ENCODE results near the gene FOXR1.

FOXR1 gene

DNA sequence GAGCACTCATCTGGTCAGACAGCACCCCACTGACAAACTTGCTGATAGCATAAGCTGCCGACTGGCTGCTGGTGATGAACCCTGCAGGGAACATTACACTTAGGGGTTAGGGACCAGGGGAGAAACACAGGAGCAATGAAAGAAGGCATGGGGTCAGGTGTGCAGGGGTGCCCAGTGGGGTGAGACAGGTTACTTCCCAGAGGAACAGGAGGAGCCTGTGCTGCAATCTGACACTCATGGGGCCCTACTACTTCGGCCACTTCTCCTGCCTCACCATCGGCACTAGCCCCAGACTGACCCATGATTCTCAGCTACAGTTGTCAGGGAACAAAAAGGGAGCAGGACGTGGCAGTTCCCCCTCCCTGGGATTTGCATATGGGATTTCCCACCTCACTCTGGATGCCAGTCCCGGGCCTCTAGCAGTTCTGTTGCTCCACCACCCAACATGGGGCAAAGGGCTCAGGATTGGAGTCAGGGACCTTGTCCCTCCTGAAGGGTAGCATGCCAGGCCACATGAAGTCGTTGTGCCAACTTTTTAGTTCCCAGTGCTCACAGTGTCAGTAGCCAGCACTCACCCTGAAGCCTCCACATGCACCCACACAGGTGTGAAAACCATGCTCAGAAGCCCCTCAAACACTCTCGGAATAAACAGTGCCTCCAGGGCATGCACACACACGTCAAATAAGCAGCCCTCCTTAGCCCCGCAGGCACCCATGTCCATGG, 56.9 kb downstream of the FOXR1 start:
- DNase-seq, result no peak

GRCh38 chr11:119029069-119029339, 57.4 kb downstream of the FOXR1 start:
- no peak for DNase-seq

GRCh38 chr11:119029340-119030028, 57.9 kb downstream of the FOXR1 start:
- peak; percentile 73 for DNase-seq

DNA sequence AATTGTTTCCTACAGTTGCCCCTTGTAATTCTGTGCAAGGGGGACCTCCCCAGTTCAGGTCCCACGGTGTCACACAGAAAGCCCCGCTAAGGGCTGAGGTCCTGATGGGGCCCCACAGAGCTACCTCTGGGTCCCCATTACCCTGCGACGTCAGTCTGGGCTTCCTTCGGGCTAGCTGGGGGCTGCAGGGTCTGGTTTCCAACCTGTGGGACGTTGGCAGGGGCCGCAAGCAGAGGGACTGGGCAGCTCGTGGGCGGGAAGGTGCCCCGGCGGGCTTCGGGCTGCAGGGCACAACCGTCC, 58.4 kb downstream of the FOXR1 start:
- DNase-seq, result no peak

- peak; percentile 98 for DNase-seq
Measured at GRCh38 chr11:119030329-119031047, 58.9 kb downstream of the FOXR1 start, which contains the start of gene SLC37A4. Gene SLC37A4, minus strand, starts transcription at chr11:119030877.
